22Rv1 (cell line): ENCODE results near the gene WNK4.

Source experiments
- H3K27ac ChIP-seq: fragments of 450-650 bp; 2 replicates; pipeline ENCODE4 v1.5.1; 2017
- CTCF ChIP-seq: fragments of 450-650 bp; IDR thresholded peaks from 2 replicates; pipeline ENCODE4 v1.5.1; 2017; ENCODE audit warnings: mild to moderate bottlenecking
- ZFX ChIP-seq: fragments of 450-650 bp; IDR thresholded peaks from 2 replicates; pipeline ENCODE4 v1.6.1; 2017; ENCODE audit warnings: antibody characterized with exemption, borderline replicate concordance

Gene WNK4

GRCh38 chr17:42782166-42783061 lies 2.0 kb downstream of the WNK4 start:
- no peak overlapping the region for H3K27ac ChIP-seq
- TF ChIP-seq ZFX (no peak), CTCF (no peak)

- no peak overlapping the region for H3K27ac ChIP-seq
- TF ChIP-seq CTCF (no peak), ZFX (no peak)
Observed at GRCh38 chr17:42783062-42783790, 2.8 kb downstream of the WNK4 start.

DNA sequence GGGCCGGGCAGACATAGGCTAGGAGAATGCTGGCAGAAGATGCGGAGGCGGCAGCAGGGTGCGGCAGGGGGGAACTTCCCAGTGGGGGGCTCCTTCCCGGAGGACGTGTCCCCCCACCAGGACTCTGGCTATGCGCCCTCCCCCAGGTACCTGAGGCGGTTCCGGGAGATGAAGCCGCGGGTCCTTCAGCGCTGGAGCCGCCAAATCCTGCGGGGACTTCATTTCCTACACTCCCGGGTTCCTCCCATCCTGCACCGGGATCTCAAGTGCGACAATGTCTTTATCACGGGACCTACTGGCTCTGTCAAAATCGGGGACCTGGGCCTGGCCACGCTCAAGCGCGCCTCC lies 3.4 kb downstream of the WNK4 start:
- H3K27ac ChIP-seq: no peak overlapping the region
- no peak for TF ChIP-seq ZFX
- no peak for TF ChIP-seq CTCF

- TF ChIP-seq CTCF (no peak), ZFX (no peak)
- no peak overlapping the region for H3K27ac ChIP-seq
Observed at GRCh38 chr17:42784409-42784808, 4.0 kb downstream of the WNK4 start.

- no peak overlapping the region for H3K27ac ChIP-seq
Observed at GRCh38 chr17:42784811-42785592, 4.6 kb downstream of the WNK4 start.

GRCh38 chr17:42787266-42787665 lies 6.9 kb downstream of the WNK4 start:
- TF ChIP-seq ZFX (no peak), CTCF (no peak)
- no peak overlapping the region for H3K27ac ChIP-seq

More at GRCh38 chr17:42784811-42785592, 4.6 kb downstream of the WNK4 start:
- TF ChIP-seq CTCF (no peak), ZFX (no peak)
